ENCODE results near the gene BMP2K.

- TF ChIP-seq CTCF (conservative IDR thresholded peaks at IDR 0.05; ENCODE audit: low read length), result no peak
- TF ChIP-seq EZH2phosphoT487 (IDR thresholded peaks at IDR 0.05; ENCODE audit: borderline replicate concordance), result no peak
Measured at GRCh38 chr4:78870056-78870455, 93.9 kb downstream of the BMP2K start.

Measured in Loucy (cell line).